A673 (cell line): Measurements from ENCODE around the gene PLA2G12A. TPM values are rescaled to one million over a fixed set of nuclear protein-coding genes. Genes with fewer than 3 reads are reported as not detected.

Source experiments
- Bru-seq: library from RNA; stranded (reverse); fragments of 400-500 nt; gene quantifications from one replicate; lab custom pipeline; 2021; lab: Mats Ljungman, UMichigan
- BruChase-seq, 2 experiments: library from RNA; stranded (reverse); fragments of 400-500 nt; gene quantifications; one replicate each; lab custom pipeline; 2021; lab: Mats Ljungman, UMichigan
- BruUV-seq: library from RNA; stranded (reverse); fragments of 400-500 nt; replicated peaks from 2 replicates; lab custom pipeline; 2021; lab: Mats Ljungman, UMichigan
- CTCF ChIA-PET: fragments of 300-600 bp; sonication (Branson Sonifier 250); formaldehyde crosslinking; loops from one replicate; lab custom pipeline; 2022; ENCODE audit warnings: antibody characterized with exemption; lab: Charles Lee
- POLR2A ChIA-PET: fragments of 300-600 bp; sonication (Branson Sonifier 250); formaldehyde crosslinking; loops from one replicate; lab custom pipeline; 2022; ENCODE audit warnings: antibody characterized with exemption; ENCODE audit not compliant: low non-redundant PET; lab: Charles Lee
- DNase-seq: peaks from one replicate; pipeline ENCODE4 v3.0.0-alpha.2; 2015; ENCODE audit warnings: low spot score
- H3K27ac ChIP-seq: fragments of 200-600 bp; sonication (generic); 2 replicates; pipeline ENCODE4 v1.5.1; 2016; ENCODE audit warnings: mixed run types, low read depth, mild to moderate bottlenecking, mixed read lengths, antibody characterized with exemption, low read length; ENCODE audit not compliant: poor library complexity, severe bottlenecking
- H3K27me3 ChIP-seq: fragments of 200-600 bp; sonication (generic); replicated peaks from 2 replicates; pipeline ENCODE4 v1.6.1; 2017; ENCODE audit warnings: mixed run types, low read depth, mild to moderate bottlenecking, mixed read lengths, antibody characterized with exemption, low read length; ENCODE audit not compliant: insufficient read depth, poor library complexity
- H3K36me3 ChIP-seq: fragments of 200-600 bp; sonication (generic); 2 replicates; pipeline ENCODE4 v1.6.1; 2016; ENCODE audit warnings: mixed run types, mild to moderate bottlenecking, mixed read lengths, antibody characterized with exemption, low read length; ENCODE audit not compliant: insufficient read depth, poor library complexity, severe bottlenecking
- H3K4me1 ChIP-seq: fragments of 200-600 bp; sonication (generic); 2 replicates; pipeline ENCODE4 v1.6.1; 2017; ENCODE audit warnings: mixed run types, mild to moderate bottlenecking, mixed read lengths, antibody characterized with exemption, low read length; ENCODE audit not compliant: insufficient read depth, poor library complexity, severe bottlenecking
- H3K4me3 ChIP-seq: fragments of 200-600 bp; sonication (generic); 2 replicates; pipeline ENCODE4 v1.5.1; 2016; ENCODE audit warnings: low read depth, mixed run types, mild to moderate bottlenecking, mixed read lengths, low read length; ENCODE audit not compliant: poor library complexity, severe bottlenecking
- H3K9me3 ChIP-seq: fragments of 200-600 bp; sonication (generic); 2 replicates; pipeline ENCODE4 v1.6.1; 2016; ENCODE audit warnings: mixed run types, low read depth, mild to moderate bottlenecking, mixed read lengths, antibody characterized with exemption, low read length; ENCODE audit not compliant: poor library complexity, severe bottlenecking
- CTCF ChIP-seq: fragments of 300-800, 200-600 bp; sonication (generic); conservative IDR thresholded peaks from 2 replicates; pipeline ENCODE4 v1.5.1; 2017; ENCODE audit warnings: low read depth, mild to moderate bottlenecking, antibody characterized with exemption, low read length, moderate library complexity, mixed read lengths
- EZH2 ChIP-seq: fragments of 200-600 bp; sonication (generic); IDR thresholded peaks from 2 replicates; pipeline ENCODE4 v1.6.1; 2017; ENCODE audit warnings: borderline replicate concordance, low read depth, mild to moderate bottlenecking, mixed read lengths, antibody characterized with exemption, low read length; ENCODE audit not compliant: poor library complexity, severe bottlenecking
- intact Hi-C: fragments of 100-400 bp; cut with micrococcal nuclease; formaldehyde crosslinking; loops from one replicate; pipeline ENCODE4 v1.10.0; 2022; ENCODE audit not compliant: unreplicated experiment
- long read RNA-seq: library from polyadenylated mRNA; stranded (forward); transcript quantifications from one replicate; pipeline ENCODE4 v2.0.0, GENCODE V29; 2022
- total RNA-seq: library from RNA; stranded (reverse); gene quantifications from 2 replicates; pipeline ENCODE4 v1.2.3, GENCODE V29; 2021

The PLA2G12A gene
- total RNA-seq (34.5 and 36.9 TPM in 2 replicates), Bru-seq, nascent RNA (percentile 77 among the genes with signal in this experiment), BruChase-seq, experiment 1, labeled RNA remaining after a 2-hour chase (percentile 92 among the genes with signal in this experiment), BruChase-seq, experiment 2, labeled RNA remaining after a 6-hour chase (percentile 95 among the genes with signal in this experiment)
- long read RNA-seq, full-length matches to known transcripts = 61 of 64 reads
- long read RNA-seq, partial matches to known transcripts = 0 of 64 reads
- long read RNA-seq, other reads (novel, unspliced or antisense) = 3 of 64 reads

GRCh38 chr4:109729718-109730618, at the start of gene PLA2G12A:
PLA2G12A (minus strand) TSS chr4:109730070; CDS start chr4:109729809, 261 bp downstream.
- ChIA-PET CTCF (no interaction called here), POLR2A (no interaction called here)
- H3K27me3 ChIP-seq = no peaks in the 10 kb centered on the region
- H3K36me3 ChIP-seq = no peaks in the 10 kb centered on the region
- peak within 1 kb of the TSS; percentile 52 for H3K27ac ChIP-seq
- no peak for TF ChIP-seq CTCF
- TF ChIP-seq EZH2 = no peak
- no peaks in the 10 kb centered on the region for H3K9me3 ChIP-seq
- H3K4me3 ChIP-seq = peak within 1 kb of the TSS; percentile 86
- DNase-seq = peak; percentile 71
- BruUV-seq = no TSS peak
- H3K4me1 ChIP-seq = peaks cover 11% of the 10 kb centered on the region
- intact Hi-C loops = no loop called here

GRCh38 chr4:109764789-109765402, 35.0 kb upstream of the PLA2G12A start:
- no peaks in the 10 kb centered on the region for H3K9me3 ChIP-seq
- no peaks in the 10 kb centered on the region for H3K4me1 ChIP-seq
- intact Hi-C loops = no loop called here
- no TSS peak for BruUV-seq
- H3K4me3 ChIP-seq = no peak overlapping the region
- no peak for DNase-seq
- H3K27ac ChIP-seq = no peak overlapping the region
- POLR2A ChIA-PET = no interaction called here
- no peaks in the 10 kb centered on the region for H3K36me3 ChIP-seq
- CTCF ChIA-PET = no interaction called here
- H3K27me3 ChIP-seq = peaks cover 4% of the 10 kb centered on the region
- TF ChIP-seq CTCF = no peak
- no peak for TF ChIP-seq EZH2

- intact Hi-C loops = no loop called here
- POLR2A ChIA-PET = no interaction called here
- H3K9me3 ChIP-seq = no peaks in the 10 kb centered on the region
- no peak overlapping the region for H3K27ac ChIP-seq
- CTCF ChIA-PET = no interaction called here
- H3K4me3 ChIP-seq = no peak overlapping the region
- DNase-seq = no peak
- no peaks in the 10 kb centered on the region for H3K27me3 ChIP-seq
- no TSS peak for BruUV-seq
- TF ChIP-seq EZH2 = no peak
- TF ChIP-seq CTCF = no peak
- no peaks in the 10 kb centered on the region for H3K4me1 ChIP-seq
- no peaks in the 10 kb centered on the region for H3K36me3 ChIP-seq
Measured at GRCh38 chr4:109764376-109764775, 34.5 kb upstream of the PLA2G12A start.
